ENCODE results near the gene DOLPP1.

- TF ChIP-seq, protein P1, sequence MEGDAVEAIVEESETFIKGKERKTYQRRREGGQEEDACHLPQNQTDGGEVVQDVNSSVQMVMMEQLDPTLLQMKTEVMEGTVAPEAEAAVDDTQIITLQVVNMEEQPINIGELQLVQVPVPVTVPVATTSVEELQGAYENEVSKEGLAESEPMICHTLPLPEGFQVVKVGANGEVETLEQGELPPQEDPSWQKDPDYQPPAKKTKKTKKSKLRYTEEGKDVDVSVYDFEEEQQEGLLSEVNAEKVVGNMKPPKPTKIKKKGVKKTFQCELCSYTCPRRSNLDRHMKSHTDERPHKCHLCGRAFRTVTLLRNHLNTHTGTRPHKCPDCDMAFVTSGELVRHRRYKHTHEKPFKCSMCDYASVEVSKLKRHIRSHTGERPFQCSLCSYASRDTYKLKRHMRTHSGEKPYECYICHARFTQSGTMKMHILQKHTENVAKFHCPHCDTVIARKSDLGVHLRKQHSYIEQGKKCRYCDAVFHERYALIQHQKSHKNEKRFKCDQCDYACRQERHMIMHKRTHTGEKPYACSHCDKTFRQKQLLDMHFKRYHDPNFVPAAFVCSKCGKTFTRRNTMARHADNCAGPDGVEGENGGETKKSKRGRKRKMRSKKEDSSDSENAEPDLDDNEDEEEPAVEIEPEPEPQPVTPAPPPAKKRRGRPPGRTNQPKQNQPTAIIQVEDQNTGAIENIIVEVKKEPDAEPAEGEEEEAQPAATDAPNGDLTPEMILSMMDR (IDR thresholded peaks at IDR 0.05) = no peak
- TF ChIP-seq ZFX (IDR thresholded peaks at IDR 0.05; ENCODE audit: borderline replicate concordance) = no peak
These were observed 44.5 kb upstream of the DOLPP1 start, which contains the start of gene MIGA2 for GRCh38 chr9:129036241-129036922.
